WI38 (cell line): ENCODE data around the gene GABRR2.
A peak's percentile ranks its signal among the peaks of the same experiment; 100 is the strongest.

Experiments
- H3K4me3 ChIP-seq: 2 replicates; pipeline ENCODE4 v1.5.1; 2011; ENCODE audit warnings: low read depth, mild to moderate bottlenecking, control low read depth, low read length
- TF ChIP-seq, protein P1 (sequence below): IDR thresholded peaks from 2 replicates; pipeline ENCODE4 v1.5.1; 2012; ENCODE audit warnings: low read depth, mild to moderate bottlenecking, control low read depth, low read length

Gene GABRR2

GRCh38 chr6:89355511-89356194, 40.6 kb upstream of the GABRR2 start:
- TF ChIP-seq, protein P1, sequence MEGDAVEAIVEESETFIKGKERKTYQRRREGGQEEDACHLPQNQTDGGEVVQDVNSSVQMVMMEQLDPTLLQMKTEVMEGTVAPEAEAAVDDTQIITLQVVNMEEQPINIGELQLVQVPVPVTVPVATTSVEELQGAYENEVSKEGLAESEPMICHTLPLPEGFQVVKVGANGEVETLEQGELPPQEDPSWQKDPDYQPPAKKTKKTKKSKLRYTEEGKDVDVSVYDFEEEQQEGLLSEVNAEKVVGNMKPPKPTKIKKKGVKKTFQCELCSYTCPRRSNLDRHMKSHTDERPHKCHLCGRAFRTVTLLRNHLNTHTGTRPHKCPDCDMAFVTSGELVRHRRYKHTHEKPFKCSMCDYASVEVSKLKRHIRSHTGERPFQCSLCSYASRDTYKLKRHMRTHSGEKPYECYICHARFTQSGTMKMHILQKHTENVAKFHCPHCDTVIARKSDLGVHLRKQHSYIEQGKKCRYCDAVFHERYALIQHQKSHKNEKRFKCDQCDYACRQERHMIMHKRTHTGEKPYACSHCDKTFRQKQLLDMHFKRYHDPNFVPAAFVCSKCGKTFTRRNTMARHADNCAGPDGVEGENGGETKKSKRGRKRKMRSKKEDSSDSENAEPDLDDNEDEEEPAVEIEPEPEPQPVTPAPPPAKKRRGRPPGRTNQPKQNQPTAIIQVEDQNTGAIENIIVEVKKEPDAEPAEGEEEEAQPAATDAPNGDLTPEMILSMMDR, result no peak
- H3K4me3 ChIP-seq, result no peak overlapping the region

DNA sequence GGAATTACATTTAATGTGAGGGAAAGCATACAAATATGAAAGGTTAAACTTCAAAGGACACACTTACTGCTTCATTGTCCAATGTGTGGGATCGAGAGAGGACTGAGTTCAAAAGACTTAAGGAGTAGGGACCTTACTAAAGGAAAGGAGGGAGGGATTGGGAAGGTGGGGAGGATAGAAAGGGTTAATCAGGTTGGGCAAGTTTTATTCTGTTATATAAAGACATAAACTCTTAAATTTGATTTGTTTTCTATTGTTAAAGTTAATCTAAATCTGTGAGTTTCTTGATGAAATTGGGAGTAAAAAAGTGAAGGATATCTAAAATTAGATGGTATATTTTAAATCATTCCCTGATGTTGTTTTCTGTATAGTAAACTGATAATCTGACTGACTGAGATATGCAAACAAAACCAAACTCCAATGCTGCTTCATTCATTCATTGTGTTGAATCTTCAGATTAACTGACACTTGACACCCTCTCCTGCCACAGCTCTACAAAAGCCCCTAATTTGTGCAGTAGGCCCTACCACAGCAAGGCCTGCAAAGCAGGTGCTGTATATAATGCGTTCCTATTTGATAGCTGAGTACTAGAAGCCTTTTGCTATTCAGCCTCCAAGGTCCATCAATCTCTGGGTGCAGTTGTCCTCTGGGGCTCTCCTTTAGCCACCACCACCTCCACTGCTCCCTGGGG, 38.7 kb upstream of the GABRR2 start:
- no peak overlapping the region for H3K4me3 ChIP-seq
- TF ChIP-seq, protein P1, result no peak

GRCh38 chr6:89353118-89353556, 38.0 kb upstream of the GABRR2 start:
- peak overlapping the region; percentile 66 for H3K4me3 ChIP-seq
- TF ChIP-seq, protein P1, result no peak

DNA sequence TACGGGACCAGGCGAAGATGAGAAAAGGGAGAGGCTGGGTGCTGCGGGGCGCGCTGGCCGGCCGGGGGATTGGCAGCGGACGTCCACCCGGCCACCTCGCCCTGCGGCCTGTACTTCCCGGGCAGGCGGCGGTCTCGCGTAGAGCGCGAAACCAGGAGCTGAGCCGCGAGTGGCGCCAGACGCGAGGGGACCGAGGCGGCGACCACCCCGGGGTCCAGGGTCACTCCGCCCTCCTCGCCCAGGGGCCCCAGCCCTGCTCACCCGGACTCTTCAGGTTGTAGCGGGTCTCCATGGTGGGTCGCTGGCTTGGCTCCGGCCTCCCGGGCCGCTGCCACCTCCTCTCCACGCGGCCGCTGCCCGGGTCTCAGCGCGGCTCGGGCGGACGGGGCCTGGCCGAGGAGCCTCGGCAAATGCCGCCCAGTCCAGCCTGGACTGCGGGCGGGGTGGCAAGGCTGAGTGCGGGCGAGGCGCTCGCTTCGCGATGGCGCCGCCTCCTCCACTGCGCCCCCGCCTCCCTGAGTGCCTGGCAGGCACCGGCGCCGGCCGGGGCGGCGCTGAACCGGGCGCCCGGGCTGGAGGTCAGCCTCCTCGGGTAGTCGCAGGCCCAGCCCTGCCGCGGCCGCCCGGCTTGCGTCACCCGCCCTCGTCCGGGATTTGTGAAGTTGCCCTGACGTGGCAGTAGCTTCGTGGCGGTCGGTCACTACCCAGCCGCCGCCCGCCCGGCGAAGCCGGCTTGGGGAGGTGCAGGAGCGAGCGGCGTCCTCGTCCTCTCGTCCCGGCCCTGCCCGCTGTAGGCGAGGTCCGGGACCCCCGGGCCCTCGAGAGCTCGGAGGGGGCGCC, 37.4 kb upstream of the GABRR2 start, which contains the start of gene UBE2J1:
Gene UBE2J1 (minus strand): TSS at position 445 of the 840 bp plus-strand sequence. CDS start 153 bp downstream, at position 292.
- peak within 1 kb of the TSS; percentile 66 for H3K4me3 ChIP-seq
- TF ChIP-seq, protein P1, result no peak

DNA sequence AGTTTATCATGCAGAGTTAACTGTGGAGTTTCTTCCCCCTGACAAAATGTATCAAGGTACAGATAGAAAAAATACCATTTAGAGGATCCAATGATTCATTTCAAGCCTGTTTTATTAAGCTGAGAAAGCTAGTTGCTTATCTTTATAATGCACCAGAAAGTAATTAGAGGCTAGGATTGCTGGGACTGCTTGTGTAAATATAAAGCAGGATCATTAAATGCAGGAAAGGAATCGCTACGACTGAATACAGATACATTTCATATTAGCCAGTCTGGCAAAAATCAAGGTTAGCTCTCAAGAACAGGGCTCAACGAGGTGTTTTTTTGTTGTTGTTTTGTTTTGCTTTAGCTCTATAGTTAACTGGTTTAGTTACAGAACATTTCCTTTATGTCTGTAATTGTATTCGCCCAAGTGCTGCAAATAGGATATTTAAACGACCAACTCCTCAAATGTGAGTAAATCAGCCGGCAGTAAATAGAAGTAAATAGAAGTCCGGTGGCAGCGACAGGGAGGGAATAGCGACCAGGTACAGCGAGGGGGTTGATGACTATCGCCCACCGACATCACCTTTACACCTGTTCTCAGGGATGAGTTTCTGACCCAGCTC, 36.7 kb upstream of the GABRR2 start:
- TF ChIP-seq, protein P1, result no peak
- peak overlapping the region; percentile 66 for H3K4me3 ChIP-seq

- H3K4me3 ChIP-seq, result peak overlapping the region; percentile 66
- TF ChIP-seq, protein P1, result no peak
Observed at GRCh38 chr6:89350281-89350966, 35.3 kb upstream of the GABRR2 start.
